Psoas muscle (tissue), 8 donors: ENCODE results near the gene BRAF. TPM values are rescaled to one million over a fixed set of nuclear protein-coding genes. Genes with fewer than 3 reads are reported as not detected.
"Not testable (repeated sequence)": the region's sequence is repeated elsewhere in the genome, so short reads cannot be mapped to it uniquely, and the experiment has no call there.

ENCODE experiments used
- ATAC-seq, 4 donors: fragments of 200-7000 bp; cut with Tn5 transposase; one replicate each; pipeline ENCODE4 v1.9.1; 2020; ENCODE audit warnings: moderate library complexity in 3 of 4, mild to moderate bottlenecking in 2 of 4
- DNase-seq, 2 donors: peaks; one replicate each; pipeline ENCODE4 v3.0.0-alpha.2; 2020
- H3K27ac ChIP-seq: fragments of 200-600 bp; one replicate; pipeline ENCODE4 v1.8.0; 2022
- H3K27me3 ChIP-seq, 3 donors: fragments of 200-600 bp in 1 of 3; one replicate each; pipeline versions ENCODE4 v1.6.1 to v1.8.0; 2013 to 2022; ENCODE audit warnings: low read length in 2 of 3, mild to moderate bottlenecking in 2 of 3, moderate library complexity in 1 of 3; ENCODE audit not compliant: insufficient read depth in 3 of 3
- H3K36me3 ChIP-seq, 2 donors: fragments of 200-600 bp in 1 of 2; one replicate each; pipeline versions ENCODE4 v1.6.1 to v1.8.0; 2013 to 2022; ENCODE audit warnings: low read depth in 1 of 2, mild to moderate bottlenecking in 1 of 2, moderate library complexity in 1 of 2; ENCODE audit not compliant: insufficient read depth in 1 of 2
- H3K4me1 ChIP-seq: fragments of 200-600 bp; one replicate; pipeline ENCODE4 v1.8.0; 2022
- H3K4me3 ChIP-seq: fragments of 200-600 bp; one replicate; pipeline ENCODE4 v1.8.0; 2022; ENCODE audit warnings: mild to moderate bottlenecking
- H3K9me3 ChIP-seq: fragments of 200-600 bp; one replicate; pipeline ENCODE4 v1.8.0; 2022
- WGBS, 3 donors: extraction: QIAGEN DNeasy Blood & Tissue Kit; methylation state at CpG; one replicate each; pipeline versions ENCODE4 v1.1.6 to v1.1.7; 2013; 5-methylcytosine and 5-hydroxymethylcytosine counted together
- intact Hi-C, 2 donors: fragments of 100-400 bp; cut with DNase I; formaldehyde crosslinking; loops; one replicate each; pipeline versions ENCODE4 v1.11.0 to v1.14.2; 2022
- polyA plus RNA-seq, 3 donors: library from polyadenylated mRNA; stranded (reverse); fragments of 200-250 nt; gene quantifications; one replicate each; pipeline ENCODE4 v1.2.3, GENCODE V29; 2013
- total RNA-seq, 4 donors: library from RNA; stranded (reverse); fragmentation: NEBNext Ultra II Directional in 2 of 4; extraction: Animal tissue kit (Norgen Biotek cat#: 25700) in 2 of 4; gene quantifications; one replicate each; pipeline versions ENCODE4 v1.2.1 to v1.2.4, GENCODE V29; 2021 to 2023
- TF ChIP-seq, protein P1 (sequence below): fragments of 200-600 bp; IDR thresholded peaks from one replicate; pipeline ENCODE4 v1.8.0; 2022; ENCODE audit warnings: antibody characterized with exemption
- donor health status: healthy with polysubstance abuse.
- donor health status: DM: no; HTN: no; CAD: no; lungs with moderate emphysema.
- donor health status: Bipolar disorder and iron deficiency.
- donor health status: healthy.
- donor health status: DM: yes; HTN: yes; CAD: no.
- donor health status: DM: no; HTN: no; CAD: no.
- donor health status: DM: no; HTN: no; CAD: no.
- donor health status: DM: yes; HTN: yes; CAD: no.

BRAF gene
- total and polyA plus RNA-seq, 7 donors: 5.0 to 22.6 (median 16.8) TPM

GRCh38 chr7:140722254-140722653, 202.5 kb downstream of the BRAF start:
- peaks cover 0 to 14% of the 10 kb centered on the region in 2 donors for H3K36me3 ChIP-seq

DNA sequence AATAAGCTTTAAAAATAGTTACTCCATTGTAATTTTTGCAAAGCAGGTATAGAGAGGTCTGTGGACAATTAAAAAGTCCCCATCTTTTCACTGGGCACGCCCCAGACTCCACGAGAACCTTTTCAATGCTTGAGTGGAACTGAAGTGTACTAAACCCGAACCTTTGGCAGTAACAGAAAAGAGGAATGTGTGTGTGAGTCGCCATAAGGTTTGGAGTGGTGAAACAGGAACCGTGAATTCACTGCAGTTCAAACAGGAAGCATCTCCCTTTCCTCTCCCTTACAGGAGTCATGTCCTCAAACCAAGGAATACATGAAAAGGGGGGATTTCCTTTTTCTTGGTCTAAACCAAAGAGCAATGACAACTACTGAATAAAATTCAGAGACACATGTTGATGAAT, 205.0 kb downstream of the BRAF start:
- H3K4me1 ChIP-seq: no peaks in the 10 kb centered on the region
- 62 to 67% (median 66%) methylated on average over 5 of the region's 5 CpGs for WGBS, 3 donors
- intact Hi-C loops: no loop called here
- no peaks in the 10 kb centered on the region for H3K9me3 ChIP-seq
- peaks cover 0 to 4% of the 10 kb centered on the region in 2 donors for H3K36me3 ChIP-seq
- no peak overlapping the region for H3K4me3 ChIP-seq
- H3K27ac ChIP-seq: no peak overlapping the region
- no peak for ATAC-seq
- H3K27me3 ChIP-seq: no peaks in the 10 kb centered on the region
- TF ChIP-seq, protein P1, sequence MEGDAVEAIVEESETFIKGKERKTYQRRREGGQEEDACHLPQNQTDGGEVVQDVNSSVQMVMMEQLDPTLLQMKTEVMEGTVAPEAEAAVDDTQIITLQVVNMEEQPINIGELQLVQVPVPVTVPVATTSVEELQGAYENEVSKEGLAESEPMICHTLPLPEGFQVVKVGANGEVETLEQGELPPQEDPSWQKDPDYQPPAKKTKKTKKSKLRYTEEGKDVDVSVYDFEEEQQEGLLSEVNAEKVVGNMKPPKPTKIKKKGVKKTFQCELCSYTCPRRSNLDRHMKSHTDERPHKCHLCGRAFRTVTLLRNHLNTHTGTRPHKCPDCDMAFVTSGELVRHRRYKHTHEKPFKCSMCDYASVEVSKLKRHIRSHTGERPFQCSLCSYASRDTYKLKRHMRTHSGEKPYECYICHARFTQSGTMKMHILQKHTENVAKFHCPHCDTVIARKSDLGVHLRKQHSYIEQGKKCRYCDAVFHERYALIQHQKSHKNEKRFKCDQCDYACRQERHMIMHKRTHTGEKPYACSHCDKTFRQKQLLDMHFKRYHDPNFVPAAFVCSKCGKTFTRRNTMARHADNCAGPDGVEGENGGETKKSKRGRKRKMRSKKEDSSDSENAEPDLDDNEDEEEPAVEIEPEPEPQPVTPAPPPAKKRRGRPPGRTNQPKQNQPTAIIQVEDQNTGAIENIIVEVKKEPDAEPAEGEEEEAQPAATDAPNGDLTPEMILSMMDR: no peak
- no peak for DNase-seq

More at GRCh38 chr7:140722254-140722653, 202.5 kb downstream of the BRAF start:
- H3K4me1 ChIP-seq: no peaks in the 10 kb centered on the region
- intact Hi-C loops: no loop called here
- ATAC-seq (no peak), DNase-seq (no peak)
- no peaks in the 10 kb centered on the region for H3K27me3 ChIP-seq
- 82 to 91% (median 90%) methylated on average over 1 of the region's 1 CpG for WGBS, 3 donors
- TF ChIP-seq, protein P1: no peak
- no peaks in the 10 kb centered on the region for H3K9me3 ChIP-seq
- no peak overlapping the region for H3K27ac ChIP-seq
- no peak overlapping the region for H3K4me3 ChIP-seq

DNA sequence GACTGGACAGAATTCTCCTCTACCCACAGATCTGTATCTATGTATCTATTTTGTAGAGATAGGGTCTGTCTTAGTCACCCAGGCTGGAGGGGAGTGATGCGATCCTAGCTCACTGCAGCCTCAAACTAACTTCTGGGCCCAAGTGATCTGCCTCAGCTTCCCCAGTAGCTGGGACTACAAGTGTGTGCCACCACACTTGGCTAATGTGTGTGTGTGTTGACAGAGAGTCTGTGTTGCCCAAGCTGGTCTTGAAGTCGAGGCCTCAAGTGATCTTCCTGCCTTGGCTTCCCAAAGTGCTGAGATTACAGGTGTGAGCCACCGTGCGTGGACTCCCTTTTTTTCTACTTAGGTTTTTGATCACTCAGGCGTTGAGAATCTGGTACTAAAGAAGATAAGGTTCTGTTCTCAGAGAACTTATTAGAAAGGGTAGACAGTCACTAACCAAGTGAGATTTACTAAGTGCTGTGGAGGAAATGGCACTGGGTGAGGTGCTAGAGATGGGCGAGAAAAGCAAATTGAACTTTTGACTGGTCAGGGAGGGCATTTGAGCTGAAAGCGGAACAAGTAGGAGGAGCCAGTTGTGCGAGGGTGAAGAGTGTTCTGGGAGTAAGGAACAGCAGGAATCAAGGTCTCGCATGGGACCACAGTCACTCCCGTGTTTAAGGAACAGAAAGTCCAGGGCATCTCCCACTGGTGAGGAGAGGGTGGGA, 210.2 kb downstream of the BRAF start:
- ATAC-seq (no peak), DNase-seq (no peak)
- TF ChIP-seq, protein P1: no peak
- no peaks in the 10 kb centered on the region for H3K4me1 ChIP-seq
- H3K27me3 ChIP-seq: no peaks in the 10 kb centered on the region
- intact Hi-C loops: no loop called here
- no peaks in the 10 kb centered on the region for H3K9me3 ChIP-seq
- no peak overlapping the region for H3K27ac ChIP-seq
- no peak overlapping the region for H3K4me3 ChIP-seq
- 90 to 94% (median 92%) methylated on average over 10 of the region's 10 CpGs for WGBS, 3 donors
- H3K36me3 ChIP-seq: no peaks in the 10 kb centered on the region

DNA sequence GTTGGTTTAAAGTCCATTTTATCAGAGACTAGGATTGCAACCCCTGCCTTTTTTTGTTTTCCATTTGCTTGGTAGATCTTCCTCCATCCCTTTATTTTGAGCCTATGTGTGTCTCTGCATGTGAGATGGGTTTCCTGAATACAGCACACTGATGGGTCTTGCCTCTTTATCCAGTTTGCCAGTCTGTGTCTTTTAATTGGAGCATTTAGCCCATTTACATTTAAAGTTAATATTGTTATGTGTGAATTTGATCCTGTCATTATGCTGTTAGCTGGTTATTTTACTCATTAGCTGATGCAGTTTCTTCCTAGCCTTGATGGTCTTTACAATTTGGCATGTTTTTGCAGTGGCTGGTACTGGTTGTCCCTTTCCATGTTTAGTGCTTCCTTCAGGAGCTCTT, 212.3 kb downstream of the BRAF start:
- ATAC-seq, H3K4me1 ChIP-seq, intact Hi-C loops: not testable (repeated sequence)

GRCh38 chr7:140708764-140709163, 216.0 kb downstream of the BRAF start:
- WGBS, 3 donors: 92 to 99% (median 98%) methylated on average over 4 of the region's 4 CpGs
- H3K27me3 ChIP-seq, H3K4me1 ChIP-seq, ATAC-seq, H3K9me3 ChIP-seq, intact Hi-C loops, H3K27ac ChIP-seq, H3K4me3 ChIP-seq, DNase-seq: not testable (repeated sequence)
- peaks cover 4 to 37% of the 10 kb centered on the region in 2 donors for H3K36me3 ChIP-seq

More for the DNA sequence above, 212.3 kb downstream of the BRAF start:
- H3K4me3 ChIP-seq, DNase-seq, H3K36me3 ChIP-seq, H3K27ac ChIP-seq, H3K27me3 ChIP-seq, H3K9me3 ChIP-seq: not testable (repeated sequence)

DNA sequence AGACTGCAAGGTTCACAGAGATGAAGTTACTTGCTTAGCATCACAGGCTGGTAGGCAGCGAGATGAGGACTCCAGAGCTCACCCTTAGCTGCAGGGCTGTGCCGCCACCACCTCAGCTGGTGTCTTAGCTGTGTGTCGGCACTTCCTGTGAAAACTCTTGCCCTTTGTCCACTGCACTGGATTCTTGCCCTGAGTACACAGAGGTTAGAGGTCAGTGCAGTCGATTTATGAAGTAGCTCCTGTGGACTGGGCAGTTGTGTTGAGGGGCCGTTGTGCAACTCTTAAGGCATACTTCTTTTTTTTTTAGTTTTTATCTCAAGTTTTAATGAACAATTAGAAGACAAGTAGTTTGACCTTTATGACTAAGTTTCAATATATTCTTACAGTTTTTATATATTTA, 217.6 kb downstream of the BRAF start:
- H3K36me3 ChIP-seq: peaks cover 4 to 49% of the 10 kb centered on the region in 2 donors
- no peak overlapping the region for H3K4me3 ChIP-seq
- intact Hi-C loops: no loop called here
- TF ChIP-seq, protein P1: no peak
- H3K9me3 ChIP-seq: no peaks in the 10 kb centered on the region
- H3K27ac ChIP-seq: no peak overlapping the region
- H3K27me3 ChIP-seq: no peaks in the 10 kb centered on the region
- ATAC-seq (no peak), DNase-seq (no peak)
- WGBS, 3 donors: 79 to 89% (median 84%) methylated on average over 5 of the region's 5 CpGs
- no peaks in the 10 kb centered on the region for H3K4me1 ChIP-seq
